Vagina (tissue), 2 donors: ENCODE data around the gene CCDC122.

Source experiments
- CTCF ChIP-seq, 3 experiments: fragments of 450-650 bp in 2 of 3; fragments of 200-600 bp in 1 of 3; sonication (generic) in 1 of 3; IDR thresholded peaks; one replicate each; pipeline ENCODE4 v1.5.1; 2017 to 2019; ENCODE audit warnings: antibody characterized with exemption in 3 of 3, mild to moderate bottlenecking in 2 of 3, moderate library complexity in 2 of 3
- POLR2A ChIP-seq, 2 donors: fragments of 450-650 bp; IDR thresholded peaks; one replicate each; pipeline ENCODE4 v1.6.1; 2017; ENCODE audit warnings: antibody characterized with exemption in 2 of 2, mild to moderate bottlenecking in 2 of 2, moderate library complexity in 2 of 2

GRCh38 chr13:43910856-43911255 lies 31.3 kb upstream of the CCDC122 start:
- TF ChIP-seq CTCF (IDR thresholded peaks at IDR 0.05) (no peak), POLR2A (IDR thresholded peaks at IDR 0.05) (no peak)
